Hindlimb muscle (tissue), 1 donor: ENCODE data around the gene POLD1. TPM values are rescaled to one million over a fixed set of nuclear protein-coding genes. Genes with fewer than 3 reads are reported as not detected.
"Not testable (repeated sequence)": the region's sequence is repeated elsewhere in the genome, so short reads cannot be mapped to it uniquely, and the experiment has no call there.

ENCODE experiments used
- DNase-seq: peaks from one replicate; pipeline ENCODE4 v3.0.0-alpha.2; 2013
- polyA plus RNA-seq: library from polyadenylated mRNA; unstranded; fragments of 120-200 nt; gene quantifications from one replicate; pipeline ENCODE4 v1.2.1, GENCODE V29; 2013; ENCODE audit not compliant: insufficient read length

The POLD1 gene
- polyA plus RNA-seq, 1 donor: 19.7 TPM

DNA sequence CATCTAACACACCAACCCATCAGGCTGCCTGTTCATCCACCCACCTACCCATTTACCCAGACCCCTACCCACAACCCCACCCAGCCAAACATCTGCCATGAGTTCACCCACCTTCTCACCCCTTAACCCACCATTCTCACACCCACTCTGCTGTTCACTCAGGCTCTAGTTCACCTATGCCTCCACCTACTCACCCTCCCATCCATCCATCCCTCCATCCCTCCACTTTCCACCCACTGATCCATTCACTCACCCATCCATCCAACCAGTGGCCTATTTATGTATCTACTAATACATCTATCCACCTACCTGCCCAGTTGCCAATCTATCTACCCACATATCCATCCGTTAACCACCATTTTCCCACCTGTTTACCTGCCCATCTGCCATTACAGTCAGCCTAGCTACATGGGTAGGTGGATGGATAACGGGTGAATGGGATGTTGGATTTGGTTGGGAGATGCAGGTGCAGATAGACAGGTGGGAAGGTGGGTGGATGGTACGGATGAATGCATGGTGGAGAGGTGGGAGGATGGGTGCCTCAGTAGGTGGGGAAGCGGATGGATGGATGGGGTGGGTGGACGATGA lies 53.8 kb downstream of the POLD1 start:
- DNase-seq: no peak

DNA sequence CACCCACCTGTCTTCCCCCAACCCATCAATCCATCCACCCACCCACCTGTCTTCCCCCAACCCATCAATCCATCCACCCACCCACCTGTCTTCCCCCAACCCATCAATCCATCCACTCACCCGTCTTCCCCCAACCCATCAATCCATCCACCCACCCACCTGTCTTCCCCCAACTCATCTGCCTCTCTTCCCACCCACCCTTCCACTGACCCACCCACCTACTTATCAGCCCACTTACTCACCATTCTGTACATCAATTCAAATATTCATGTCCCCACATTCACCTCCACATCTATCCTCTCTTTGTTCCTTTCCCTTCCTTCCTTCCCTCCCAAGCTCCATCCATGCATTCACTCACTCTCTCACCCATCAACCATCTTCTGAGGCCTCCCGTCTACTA lies 55.0 kb downstream of the POLD1 start:
- DNase-seq: not testable (repeated sequence)

DNA sequence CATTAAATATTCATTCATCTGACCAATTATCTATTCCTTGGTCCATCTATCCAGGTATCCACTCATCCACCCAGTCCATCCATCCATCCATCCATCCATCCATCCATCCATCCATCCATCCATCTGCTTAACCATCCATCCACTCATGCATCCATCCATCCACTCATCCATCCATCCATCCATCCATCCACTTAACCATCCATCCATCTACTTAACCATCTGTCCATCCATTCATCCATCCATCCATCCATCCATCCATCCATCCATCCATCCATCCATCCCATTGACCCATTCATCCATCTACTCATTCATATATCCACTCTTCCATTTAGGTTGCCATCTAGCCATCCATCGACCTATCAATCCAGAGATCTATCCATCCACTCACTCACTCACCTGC lies 59.9 kb downstream of the POLD1 start:
- no peak for DNase-seq

GRCh38 chr19:50447053-50447452 lies 62.9 kb downstream of the POLD1 start:
- DNase-seq: no peak

GRCh38 chr19:50447750-50448149 lies 63.6 kb downstream of the POLD1 start:
- no peak for DNase-seq

GRCh38 chr19:50449236-50449899 lies 65.2 kb downstream of the POLD1 start:
- no peak for DNase-seq

- no peak for DNase-seq
Measured at GRCh38 chr19:50450369-50451222, 66.4 kb downstream of the POLD1 start.

DNA sequence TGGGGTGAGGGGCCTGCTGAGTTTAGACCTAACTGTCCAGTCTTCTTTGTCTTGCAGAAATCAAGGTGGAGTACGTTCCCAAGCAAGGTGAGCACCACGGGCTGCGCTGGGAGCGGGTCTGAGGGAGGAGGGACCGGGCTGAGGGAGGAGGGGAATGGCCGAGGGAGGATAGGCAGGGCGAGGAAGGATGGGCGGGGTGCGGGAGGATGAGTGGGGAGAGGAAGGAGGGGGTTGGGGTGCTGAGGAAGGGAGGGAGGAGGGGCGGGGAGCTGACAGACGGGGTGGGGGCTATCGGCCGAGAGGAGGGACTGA lies 67.0 kb downstream of the POLD1 start:
- no peak for DNase-seq

DNA sequence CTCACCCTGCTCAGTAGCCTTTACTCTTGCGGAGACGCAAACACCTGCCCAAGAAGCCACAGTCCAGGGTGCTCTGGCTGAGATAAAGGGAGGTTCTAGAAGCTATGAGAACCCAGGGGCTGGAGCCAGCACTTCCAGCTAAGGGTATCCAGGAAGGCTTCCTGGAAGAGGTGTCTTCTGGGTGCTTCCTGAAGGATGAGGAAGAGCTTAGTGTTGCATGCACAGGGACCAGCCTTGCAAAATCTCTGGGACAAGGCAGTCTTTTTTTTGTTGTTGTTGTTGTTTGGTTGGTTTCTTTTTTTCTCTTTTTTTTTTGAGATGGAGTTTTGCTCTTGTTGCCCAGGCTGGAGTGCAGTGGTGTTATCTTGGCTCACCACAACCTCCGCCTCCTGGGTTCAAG lies 69.1 kb downstream of the POLD1 start:
- no peak for DNase-seq

DNA sequence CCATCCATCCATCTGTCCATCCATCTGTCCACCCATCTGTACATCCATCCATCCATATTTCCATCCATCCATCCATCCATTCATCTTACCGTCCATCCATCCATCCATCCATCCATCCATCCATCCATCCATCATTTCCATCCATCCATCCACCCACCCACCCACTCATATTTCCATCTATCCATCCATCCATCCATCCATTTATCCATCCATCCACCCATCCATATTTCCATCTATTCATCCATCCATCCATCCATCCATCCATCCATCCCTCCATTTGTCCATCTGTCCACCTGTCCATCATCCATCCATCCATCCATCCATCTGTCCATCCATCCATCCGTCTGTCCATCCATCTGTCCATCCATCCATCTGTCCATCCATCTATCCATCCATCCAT lies 71.8 kb downstream of the POLD1 start:
- no peak for DNase-seq

GRCh38 chr19:50457300-50457699 lies 73.2 kb downstream of the POLD1 start:
- no peak for DNase-seq

GRCh38 chr19:50458396-50459066 lies 74.4 kb downstream of the POLD1 start:
- no peak for DNase-seq

- no peak for DNase-seq
Measured at GRCh38 chr19:50459067-50459456, 74.9 kb downstream of the POLD1 start.

GRCh38 chr19:50459638-50460037 lies 75.5 kb downstream of the POLD1 start:
- no peak for DNase-seq

GRCh38 chr19:50460161-50460765 lies 76.1 kb downstream of the POLD1 start:
- no peak for DNase-seq

DNA sequence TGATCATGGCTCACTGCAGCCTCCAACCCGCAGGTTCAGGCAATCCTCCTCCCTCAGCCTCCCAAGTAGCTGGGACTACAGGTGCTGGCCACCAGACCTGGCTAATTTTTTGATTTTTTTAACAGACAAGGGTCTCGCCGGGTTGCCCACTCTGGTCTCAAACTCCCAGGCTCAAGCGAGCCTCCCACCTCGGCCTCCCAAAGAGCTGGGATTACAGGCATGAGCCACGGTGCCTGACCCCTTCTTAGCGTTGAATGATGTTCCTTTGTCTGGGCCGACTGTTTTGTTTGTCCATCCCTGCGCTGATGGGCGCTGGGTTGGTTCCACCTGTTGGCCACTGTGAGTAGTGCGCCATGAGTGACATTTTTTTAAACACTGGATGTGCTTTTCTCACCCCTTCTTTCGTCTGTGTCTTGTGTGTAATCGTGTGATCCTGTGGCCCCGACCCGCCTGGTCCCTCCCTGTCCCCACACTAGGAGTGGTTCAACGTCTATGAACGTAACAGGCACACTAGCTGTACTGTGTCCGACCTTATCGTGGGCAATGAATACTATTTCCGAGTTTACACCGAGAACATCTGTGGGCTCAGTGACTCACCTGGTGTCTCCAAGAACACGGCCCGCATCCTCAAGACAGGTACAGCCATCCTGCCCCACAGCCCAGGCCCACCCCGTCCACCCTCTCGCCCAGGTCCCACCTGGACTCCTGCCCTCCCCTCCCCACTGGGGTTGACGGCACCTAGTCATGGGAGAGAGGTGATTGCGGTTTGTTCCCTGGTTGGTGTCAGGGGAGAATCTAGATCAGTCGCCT lies 77.1 kb downstream of the POLD1 start:
- peak; percentile 67 for DNase-seq

DNA sequence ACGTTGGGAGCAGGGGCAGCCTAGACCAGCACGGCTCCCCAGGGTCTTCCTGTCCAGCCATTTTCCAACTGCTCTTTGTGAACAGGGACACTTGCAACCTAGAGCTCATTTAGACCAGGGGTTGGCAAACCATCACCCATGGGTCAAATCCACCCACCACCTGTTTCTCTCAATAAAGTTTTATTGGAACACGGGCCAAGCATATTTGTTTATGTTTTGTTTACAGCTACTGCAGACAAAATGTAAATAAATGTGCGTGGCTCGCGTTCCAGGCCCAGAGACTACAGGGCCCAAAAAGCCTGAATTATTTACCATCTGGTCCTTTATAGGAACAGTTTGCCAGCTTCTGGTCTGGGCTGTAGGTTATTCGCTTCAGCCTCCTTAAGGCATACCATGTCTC lies 78.8 kb downstream of the POLD1 start:
- DNase-seq: no peak

- DNase-seq: no peak
Measured at GRCh38 chr19:50464348-50464747, 80.2 kb downstream of the POLD1 start.

DNA sequence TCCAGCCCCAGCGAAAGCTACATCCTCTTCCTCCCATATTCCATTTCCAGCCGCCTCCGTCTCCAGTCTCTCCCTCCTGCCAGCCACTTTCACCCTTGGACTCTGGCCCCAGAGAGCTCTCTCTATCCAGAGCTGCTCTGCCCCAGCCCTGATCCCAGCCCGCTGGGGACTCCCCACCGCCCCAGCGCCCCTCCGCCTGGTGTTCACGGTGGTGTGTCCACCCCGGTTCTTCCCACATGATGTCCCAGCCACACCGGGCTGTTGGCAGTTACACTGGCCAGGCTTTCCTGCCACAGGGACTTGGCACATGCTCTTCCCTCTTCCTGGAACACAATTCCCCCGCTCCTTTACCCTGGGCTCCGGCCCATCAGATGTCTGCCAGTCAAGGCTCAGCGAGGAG lies 80.9 kb downstream of the POLD1 start:
- DNase-seq: no peak

- peak; percentile 53 for DNase-seq
Measured at GRCh38 chr19:50465986-50466705, 82.0 kb downstream of the POLD1 start.

GRCh38 chr19:50466706-50467039 lies 82.5 kb downstream of the POLD1 start:
- no peak for DNase-seq

DNA sequence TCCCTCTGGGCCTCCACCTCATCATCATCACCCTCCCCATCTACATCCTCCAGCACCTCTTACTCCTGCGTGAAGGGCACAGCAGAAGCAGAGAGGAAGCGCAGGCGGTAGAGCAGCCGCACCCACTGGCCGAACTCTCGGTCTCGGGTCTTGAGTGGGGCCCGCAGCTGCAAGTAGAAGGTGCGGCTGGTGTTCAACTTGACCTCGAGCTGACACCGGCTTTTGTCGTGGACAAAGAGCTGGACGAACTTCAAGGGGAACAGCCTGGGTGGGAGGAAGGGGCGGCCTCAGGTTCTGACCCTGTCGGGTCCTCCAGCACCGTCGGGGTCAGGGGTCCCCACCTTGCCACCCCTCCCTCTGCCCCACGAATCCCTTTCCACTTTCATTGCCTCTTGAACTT lies 83.4 kb downstream of the POLD1 start:
- DNase-seq: no peak
